ENCODE measurements around the gene MSTN.

DNA sequence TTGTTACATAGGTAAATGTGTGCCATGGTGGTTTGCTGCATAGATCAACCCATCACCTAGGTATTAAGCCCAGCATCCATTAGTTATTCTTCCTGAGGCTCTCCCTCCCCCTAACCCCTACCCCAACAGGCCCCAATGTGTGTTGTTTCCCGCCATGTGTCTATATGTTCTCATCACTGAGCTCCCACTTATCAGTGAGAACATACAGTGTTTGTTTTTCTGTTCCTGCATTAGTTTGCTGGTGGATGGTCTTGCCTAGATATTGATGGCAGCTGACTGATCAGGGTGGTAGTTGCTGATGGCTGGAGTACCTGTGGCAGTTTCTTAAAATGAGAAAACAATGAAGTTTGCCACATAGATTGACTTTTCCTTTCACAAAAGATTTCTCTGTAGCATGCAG is 34.6 kb upstream of the MSTN start:
- no peak for TF ChIP-seq POLR2A (IDR thresholded peaks at IDR 0.05)
- TF ChIP-seq, protein P1, sequence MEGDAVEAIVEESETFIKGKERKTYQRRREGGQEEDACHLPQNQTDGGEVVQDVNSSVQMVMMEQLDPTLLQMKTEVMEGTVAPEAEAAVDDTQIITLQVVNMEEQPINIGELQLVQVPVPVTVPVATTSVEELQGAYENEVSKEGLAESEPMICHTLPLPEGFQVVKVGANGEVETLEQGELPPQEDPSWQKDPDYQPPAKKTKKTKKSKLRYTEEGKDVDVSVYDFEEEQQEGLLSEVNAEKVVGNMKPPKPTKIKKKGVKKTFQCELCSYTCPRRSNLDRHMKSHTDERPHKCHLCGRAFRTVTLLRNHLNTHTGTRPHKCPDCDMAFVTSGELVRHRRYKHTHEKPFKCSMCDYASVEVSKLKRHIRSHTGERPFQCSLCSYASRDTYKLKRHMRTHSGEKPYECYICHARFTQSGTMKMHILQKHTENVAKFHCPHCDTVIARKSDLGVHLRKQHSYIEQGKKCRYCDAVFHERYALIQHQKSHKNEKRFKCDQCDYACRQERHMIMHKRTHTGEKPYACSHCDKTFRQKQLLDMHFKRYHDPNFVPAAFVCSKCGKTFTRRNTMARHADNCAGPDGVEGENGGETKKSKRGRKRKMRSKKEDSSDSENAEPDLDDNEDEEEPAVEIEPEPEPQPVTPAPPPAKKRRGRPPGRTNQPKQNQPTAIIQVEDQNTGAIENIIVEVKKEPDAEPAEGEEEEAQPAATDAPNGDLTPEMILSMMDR (IDR thresholded peaks at IDR 0.05), result no peak

Data from breast epithelium (tissue), 3 donors.